ENCODE data around the gene CD14.
"Not testable (repeated sequence)": the region's sequence is repeated elsewhere in the genome, so short reads cannot be mapped to it uniquely, and the experiment has no call there.

The CD14 gene

GRCh38 chr5:140630292-140631035, 2.5 kb downstream of the CD14 start:
- no peak overlapping the region for H3K4me3 ChIP-seq (replicated peaks; ENCODE audit: low read depth, low read length)
- no peak for DNase-seq (ENCODE audit: extremely low read depth, low read depth)
- TF ChIP-seq CTCF (IDR thresholded peaks at IDR 0.05; ENCODE audit: low read depth, low read length, missing control alignments) = no peak

- TF ChIP-seq CTCF (IDR thresholded peaks at IDR 0.05; ENCODE audit: low read depth, low read length, missing control alignments) = no peak
- H3K4me3 ChIP-seq (replicated peaks; ENCODE audit: low read depth, low read length) = no peak overlapping the region
- DNase-seq (ENCODE audit: extremely low read depth, low read depth) = no peak
Measured at GRCh38 chr5:140628711-140629110, 4.3 kb downstream of the CD14 start.

- TF ChIP-seq CTCF (IDR thresholded peaks at IDR 0.05; ENCODE audit: low read depth, low read length, missing control alignments) = no peak
- no peak overlapping the region for H3K4me3 ChIP-seq (replicated peaks; ENCODE audit: low read depth, low read length)
- DNase-seq (ENCODE audit: extremely low read depth, low read depth) = no peak
Measured at GRCh38 chr5:140627972-140628371, 5.0 kb downstream of the CD14 start.

GRCh38 chr5:140624886-140625285, 8.1 kb downstream of the CD14 start:
- H3K4me3 ChIP-seq (replicated peaks; ENCODE audit: low read depth, low read length); DNase-seq (ENCODE audit: extremely low read depth, low read depth): not testable (repeated sequence)

GRCh38 chr5:140623061-140623460, 9.9 kb downstream of the CD14 start:
- not testable (repeated sequence) for H3K4me3 ChIP-seq (replicated peaks; ENCODE audit: low read depth, low read length); DNase-seq (ENCODE audit: extremely low read depth, low read depth)

- TF ChIP-seq CTCF (IDR thresholded peaks at IDR 0.05; ENCODE audit: low read depth, low read length, missing control alignments) = no peak
- DNase-seq (ENCODE audit: extremely low read depth, low read depth) = no peak
- H3K4me3 ChIP-seq (replicated peaks; ENCODE audit: low read depth, low read length) = no peak overlapping the region
Measured at GRCh38 chr5:140622301-140622700, 10.7 kb downstream of the CD14 start.

- DNase-seq (ENCODE audit: extremely low read depth, low read depth) = no peak
- no peak overlapping the region for H3K4me3 ChIP-seq (replicated peaks; ENCODE audit: low read depth, low read length)
- TF ChIP-seq CTCF (IDR thresholded peaks at IDR 0.05; ENCODE audit: low read depth, low read length, missing control alignments) = no peak
Measured at GRCh38 chr5:140611020-140611521, 21.9 kb downstream of the CD14 start.

- TF ChIP-seq CTCF (IDR thresholded peaks at IDR 0.05; ENCODE audit: low read depth, low read length, missing control alignments) = no peak
- no peak for DNase-seq (ENCODE audit: extremely low read depth, low read depth)
- H3K4me3 ChIP-seq (replicated peaks; ENCODE audit: low read depth, low read length) = no peak overlapping the region
Measured at GRCh38 chr5:140609126-140609525, 23.8 kb downstream of the CD14 start.

Data from HFF-Myc (cell line).